HepG2 (cell line): ENCODE measurements around the gene NME1. TPM values are rescaled to one million over a fixed set of nuclear protein-coding genes. Genes with fewer than 3 reads are reported as not detected.
A peak's percentile ranks its signal among the peaks of the same experiment; 100 is the strongest.

ENCODE experiments used
- CENPT ChIP-seq: sonication (generic); formaldehyde crosslinking; IDR thresholded peaks from 2 replicates; pipeline ENCODE4 v1.8.0; 2022; ENCODE audit warnings: low read depth, mild to moderate bottlenecking, moderate library complexity, missing genetic modification reagents
- DMAP1 ChIP-seq: IDR thresholded peaks from 2 replicates; pipeline ENCODE4 v1.6.1; 2016
- JUNB ChIP-seq: sonication (generic); formaldehyde crosslinking; IDR thresholded peaks from 2 replicates; pipeline ENCODE4 v1.8.0; 2022; ENCODE audit warnings: missing genetic modification reagents, mild to moderate bottlenecking, borderline replicate concordance
- KLF13 ChIP-seq: sonication (generic); formaldehyde crosslinking; IDR thresholded peaks from 2 replicates; pipeline ENCODE4 v1.4.0; 2020; ENCODE audit warnings: mild to moderate bottlenecking, missing genetic modification reagents
- TARDBP ChIP-seq: sonication (generic); formaldehyde crosslinking; IDR thresholded peaks from 2 replicates; pipeline ENCODE4 v1.8.0; 2022; ENCODE audit warnings: mild to moderate bottlenecking, missing genetic modification reagents
- TBP ChIP-seq: sonication (generic); formaldehyde crosslinking; IDR thresholded peaks from 2 replicates; pipeline ENCODE4 v1.5.0; 2020; ENCODE audit warnings: missing genetic modification reagents
- TCF12 ChIP-seq, 2 experiments: fragments of 450-650 bp in 1 of 2; sonication (generic) in 1 of 2; formaldehyde crosslinking in 1 of 2; IDR thresholded peaks; 2 replicates each; pipeline versions ENCODE4 v1.6.1 to v1.8.0; 2017 to 2022; ENCODE audit warnings: antibody characterized with exemption in 1 of 2, mild to moderate bottlenecking in 1 of 2, missing genetic modification reagents in 1 of 2, moderate library complexity in 1 of 2
- ZFP82 ChIP-seq: sonication (generic); formaldehyde crosslinking; IDR thresholded peaks from 2 replicates; pipeline ENCODE4 v1.5.1; 2020; ENCODE audit warnings: mild to moderate bottlenecking, missing genetic modification reagents, borderline replicate concordance
- ZNF543 ChIP-seq: sonication (generic); formaldehyde crosslinking; IDR thresholded peaks from 2 replicates; pipeline ENCODE4 v1.4.0; 2020; ENCODE audit warnings: mild to moderate bottlenecking, missing genetic modification reagents
- ZNF704 ChIP-seq: sonication (generic); formaldehyde crosslinking; IDR thresholded peaks from 2 replicates; pipeline ENCODE4 v1.8.1; 2023; ENCODE audit warnings: mild to moderate bottlenecking, inconsistent platforms, moderate library complexity, missing genetic modification reagents, borderline replicate concordance
- ZNF891 ChIP-seq: sonication (generic); formaldehyde crosslinking; IDR thresholded peaks from 2 replicates; pipeline ENCODE4 v1.5.0; 2020; ENCODE audit warnings: mild to moderate bottlenecking, missing genetic modification reagents
- polyA plus RNA-seq, 8 experiments: library from polyadenylated mRNA; depleted of rRNA in 3 of 8; stranded (reverse) in 7 of 8; unstranded in 1 of 8; fragments of >200 nt; fragmentation: Illumina TruSeq in 4 of 8; extraction: Trizol in 4 of 8; gene quantifications; 2 replicates each; pipeline versions ENCODE4 v1.2.1 to v1.2.3, GENCODE V29; 2011 to 2016; ENCODE audit warnings: low read depth in 4 of 8, missing spikeins in 1 of 8, mixed read lengths in 1 of 8; ENCODE audit not compliant: insufficient read depth in 1 of 8
- total RNA-seq, 5 experiments: library from RNA; depleted of rRNA; stranded (reverse); fragments of >200 nt; fragmentation: Illumina TruSeq; extraction: Trizol; gene quantifications; 2 replicates each; pipeline ENCODE4 v1.2.3, GENCODE V29; 2016; ENCODE audit warnings: low read depth in 1 of 5
- TF ChIP-seq, protein P1 (sequence below): sonication (generic); formaldehyde crosslinking; IDR thresholded peaks from 2 replicates; pipeline ENCODE4 v1.9.0; 2021; ENCODE audit warnings: missing genetic modification reagents, borderline replicate concordance
- TF ChIP-seq, protein P2 (sequence below): sonication (generic); formaldehyde crosslinking; IDR thresholded peaks from 2 replicates; pipeline ENCODE4 v1.5.0; 2020; ENCODE audit warnings: missing genetic modification reagents
- TF ChIP-seq, protein P3 (sequence below): sonication (generic); formaldehyde crosslinking; conservative IDR thresholded peaks from 2 replicates; pipeline ENCODE4 v1.4.0; 2020; ENCODE audit warnings: missing genetic modification reagents
- TF ChIP-seq, protein P4 (sequence below): sonication (generic); formaldehyde crosslinking; IDR thresholded peaks from 2 replicates; pipeline ENCODE4 v1.9.0; 2021; ENCODE audit warnings: mild to moderate bottlenecking, missing genetic modification reagents

The NME1 gene
- total and polyA plus RNA-seq, 2 of the 13 experiments (the other 11 are each of a cell fraction or from before 2014, with no cell fraction given), result 295 to 516 TPM

GRCh38 chr17:51153210-51154072, at the start of gene NME1 (continued):
- TF ChIP-seq ZFP82 (CRISPR knock-in tag) (peak; percentile 100), JUNB (CRISPR knock-in tag) (peak; percentile 78; the same call in 1 of the 2 replicates), CENPT (CRISPR knock-in tag) (peak; percentile 68; the same call in 1 of the 2 replicates), TCF12 (IDR thresholded peaks at IDR 0.05) (no peak), TCF12 (CRISPR knock-in tag; IDR thresholded peaks at IDR 0.05) (peak; percentile 68; the same call in 1 of the 2 replicates), TARDBP (CRISPR knock-in tag) (peak; percentile 99), TBP (CRISPR knock-in tag) (peak; percentile 85; the same call in 1 of the 2 replicates), ZNF891 (CRISPR knock-in tag) (peak; percentile 96), ZNF704 (CRISPR knock-in tag) (peak; percentile 97), KLF13 (CRISPR knock-in tag) (peak; percentile 98), DMAP1 (peak; percentile 100), ZNF543 (CRISPR knock-in tag) (peak; percentile 98)
- TF ChIP-seq, protein P1, sequence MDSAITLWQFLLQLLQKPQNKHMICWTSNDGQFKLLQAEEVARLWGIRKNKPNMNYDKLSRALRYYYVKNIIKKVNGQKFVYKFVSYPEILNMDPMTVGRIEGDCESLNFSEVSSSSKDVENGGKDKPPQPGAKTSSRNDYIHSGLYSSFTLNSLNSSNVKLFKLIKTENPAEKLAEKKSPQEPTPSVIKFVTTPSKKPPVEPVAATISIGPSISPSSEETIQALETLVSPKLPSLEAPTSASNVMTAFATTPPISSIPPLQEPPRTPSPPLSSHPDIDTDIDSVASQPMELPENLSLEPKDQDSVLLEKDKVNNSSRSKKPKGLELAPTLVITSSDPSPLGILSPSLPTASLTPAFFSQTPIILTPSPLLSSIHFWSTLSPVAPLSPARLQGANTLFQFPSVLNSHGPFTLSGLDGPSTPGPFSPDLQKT (CRISPR knock-in tag), result 0 out of 2 replicates have a peak, but pooled peaks have one; percentile 49
- TF ChIP-seq, protein P2, sequence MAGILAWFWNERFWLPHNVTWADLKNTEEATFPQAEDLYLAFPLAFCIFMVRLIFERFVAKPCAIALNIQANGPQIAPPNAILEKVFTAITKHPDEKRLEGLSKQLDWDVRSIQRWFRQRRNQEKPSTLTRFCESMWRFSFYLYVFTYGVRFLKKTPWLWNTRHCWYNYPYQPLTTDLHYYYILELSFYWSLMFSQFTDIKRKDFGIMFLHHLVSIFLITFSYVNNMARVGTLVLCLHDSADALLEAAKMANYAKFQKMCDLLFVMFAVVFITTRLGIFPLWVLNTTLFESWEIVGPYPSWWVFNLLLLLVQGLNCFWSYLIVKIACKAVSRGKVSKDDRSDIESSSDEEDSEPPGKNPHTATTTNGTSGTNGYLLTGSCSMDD (CRISPR knock-in tag), result no peak
- TF ChIP-seq, protein P3, sequence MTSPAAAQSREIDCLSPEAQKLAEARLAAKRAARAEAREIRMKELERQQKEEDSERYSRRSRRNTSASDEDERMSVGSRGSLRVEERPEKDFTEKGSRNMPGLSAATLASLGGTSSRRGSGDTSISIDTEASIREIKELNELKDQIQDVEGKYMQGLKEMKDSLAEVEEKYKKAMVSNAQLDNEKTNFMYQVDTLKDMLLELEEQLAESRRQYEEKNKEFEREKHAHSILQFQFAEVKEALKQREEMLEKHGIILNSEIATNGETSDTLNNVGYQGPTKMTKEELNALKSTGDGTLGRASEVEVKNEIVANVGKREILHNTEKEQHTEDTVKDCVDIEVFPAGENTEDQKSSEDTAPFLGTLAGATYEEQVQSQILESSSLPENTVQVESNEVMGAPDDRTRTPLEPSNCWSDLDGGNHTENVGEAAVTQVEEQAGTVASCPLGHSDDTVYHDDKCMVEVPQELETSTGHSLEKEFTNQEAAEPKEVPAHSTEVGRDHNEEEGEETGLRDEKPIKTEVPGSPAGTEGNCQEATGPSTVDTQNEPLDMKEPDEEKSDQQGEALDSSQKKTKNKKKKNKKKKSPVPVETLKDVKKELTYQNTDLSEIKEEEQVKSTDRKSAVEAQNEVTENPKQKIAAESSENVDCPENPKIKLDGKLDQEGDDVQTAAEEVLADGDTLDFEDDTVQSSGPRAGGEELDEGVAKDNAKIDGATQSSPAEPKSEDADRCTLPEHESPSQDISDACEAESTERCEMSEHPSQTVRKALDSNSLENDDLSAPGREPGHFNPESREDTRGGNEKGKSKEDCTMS (CRISPR knock-in tag), result peak; percentile 54; the same call in 1 of the 2 replicates
- TF ChIP-seq, protein P4, sequence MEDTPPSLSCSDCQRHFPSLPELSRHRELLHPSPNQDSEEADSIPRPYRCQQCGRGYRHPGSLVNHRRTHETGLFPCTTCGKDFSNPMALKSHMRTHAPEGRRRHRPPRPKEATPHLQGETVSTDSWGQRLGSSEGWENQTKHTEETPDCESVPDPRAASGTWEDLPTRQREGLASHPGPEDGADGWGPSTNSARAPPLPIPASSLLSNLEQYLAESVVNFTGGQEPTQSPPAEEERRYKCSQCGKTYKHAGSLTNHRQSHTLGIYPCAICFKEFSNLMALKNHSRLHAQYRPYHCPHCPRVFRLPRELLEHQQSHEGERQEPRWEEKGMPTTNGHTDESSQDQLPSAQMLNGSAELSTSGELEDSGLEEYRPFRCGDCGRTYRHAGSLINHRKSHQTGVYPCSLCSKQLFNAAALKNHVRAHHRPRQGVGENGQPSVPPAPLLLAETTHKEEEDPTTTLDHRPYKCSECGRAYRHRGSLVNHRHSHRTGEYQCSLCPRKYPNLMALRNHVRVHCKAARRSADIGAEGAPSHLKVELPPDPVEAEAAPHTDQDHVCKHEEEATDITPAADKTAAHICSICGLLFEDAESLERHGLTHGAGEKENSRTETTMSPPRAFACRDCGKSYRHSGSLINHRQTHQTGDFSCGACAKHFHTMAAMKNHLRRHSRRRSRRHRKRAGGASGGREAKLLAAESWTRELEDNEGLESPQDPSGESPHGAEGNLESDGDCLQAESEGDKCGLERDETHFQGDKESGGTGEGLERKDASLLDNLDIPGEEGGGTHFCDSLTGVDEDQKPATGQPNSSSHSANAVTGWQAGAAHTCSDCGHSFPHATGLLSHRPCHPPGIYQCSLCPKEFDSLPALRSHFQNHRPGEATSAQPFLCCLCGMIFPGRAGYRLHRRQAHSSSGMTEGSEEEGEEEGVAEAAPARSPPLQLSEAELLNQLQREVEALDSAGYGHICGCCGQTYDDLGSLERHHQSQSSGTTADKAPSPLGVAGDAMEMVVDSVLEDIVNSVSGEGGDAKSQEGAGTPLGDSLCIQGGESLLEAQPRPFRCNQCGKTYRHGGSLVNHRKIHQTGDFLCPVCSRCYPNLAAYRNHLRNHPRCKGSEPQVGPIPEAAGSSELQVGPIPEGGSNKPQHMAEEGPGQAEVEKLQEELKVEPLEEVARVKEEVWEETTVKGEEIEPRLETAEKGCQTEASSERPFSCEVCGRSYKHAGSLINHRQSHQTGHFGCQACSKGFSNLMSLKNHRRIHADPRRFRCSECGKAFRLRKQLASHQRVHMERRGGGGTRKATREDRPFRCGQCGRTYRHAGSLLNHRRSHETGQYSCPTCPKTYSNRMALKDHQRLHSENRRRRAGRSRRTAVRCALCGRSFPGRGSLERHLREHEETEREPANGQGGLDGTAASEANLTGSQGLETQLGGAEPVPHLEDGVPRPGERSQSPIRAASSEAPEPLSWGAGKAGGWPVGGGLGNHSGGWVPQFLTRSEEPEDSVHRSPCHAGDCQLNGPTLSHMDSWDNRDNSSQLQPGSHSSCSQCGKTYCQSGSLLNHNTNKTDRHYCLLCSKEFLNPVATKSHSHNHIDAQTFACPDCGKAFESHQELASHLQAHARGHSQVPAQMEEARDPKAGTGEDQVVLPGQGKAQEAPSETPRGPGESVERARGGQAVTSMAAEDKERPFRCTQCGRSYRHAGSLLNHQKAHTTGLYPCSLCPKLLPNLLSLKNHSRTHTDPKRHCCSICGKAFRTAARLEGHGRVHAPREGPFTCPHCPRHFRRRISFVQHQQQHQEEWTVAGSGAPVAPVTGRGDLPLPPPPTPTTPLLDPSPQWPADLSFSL, result peak; percentile 65
